H1 (cell line): Measurements from ENCODE around the gene POM121L2. TPM values are rescaled to one million over a fixed set of nuclear protein-coding genes. Genes with fewer than 3 reads are reported as not detected.

Source experiments
- CTCF ChIA-PET: fragments of 300-600 bp; sonication (Branson Sonifier 250); formaldehyde crosslinking; loops from one replicate; lab custom pipeline; 2021; ENCODE audit not compliant: partially characterized antibody; lab: Charles Lee
- POLR2A ChIA-PET: fragments of 300-600 bp; sonication (Branson Sonifier 250); formaldehyde crosslinking; loops from one replicate; lab custom pipeline; 2021; ENCODE audit warnings: inconsistent platforms; ENCODE audit not compliant: partially characterized antibody; lab: Charles Lee
- DNase-seq, 2 experiments: peaks; one replicate each; pipeline versions ENCODE4 v3.0.0 to v3.0.0-alpha.2; 2010 to 2022; ENCODE audit warnings: low spot score in 2 of 2, low read depth in 1 of 2, mixed read lengths in 1 of 2
- FAIRE-seq: peaks from 2 replicates; lab custom pipeline; 2011; peaks lifted over from hg19 to GRCh38; lab: Jason Lieb, UNC
- H2AFZ ChIP-seq: 2 replicates; pipeline ENCODE4 v1.8.1; 2012; ENCODE audit warnings: low read length, inconsistent platforms
- H2AK5ac ChIP-seq: 2 replicates; pipeline ENCODE4 v1.6.1; 2013; ENCODE audit warnings: low read depth, low read length
- H2BK120ac ChIP-seq: replicated peaks from 2 replicates; pipeline ENCODE3; 2013; ENCODE audit warnings: low read depth, low read length, inconsistent platforms
- H2BK12ac ChIP-seq: 2 replicates; pipeline ENCODE4 v1.6.1; 2013; ENCODE audit warnings: low read depth, low read length
- H2BK15ac ChIP-seq: 2 replicates; pipeline ENCODE4 v1.6.1; 2013; ENCODE audit warnings: low read length
- H2BK20ac ChIP-seq: 2 replicates; pipeline ENCODE4 v1.6.1; 2013; ENCODE audit warnings: low read length
- H2BK5ac ChIP-seq: 2 replicates; pipeline ENCODE4 v1.6.1; 2013; ENCODE audit warnings: low read depth, low read length
- H3K14ac ChIP-seq: 2 replicates; pipeline ENCODE4 v1.6.1; 2013; ENCODE audit warnings: inconsistent platforms; ENCODE audit not compliant: insufficient read length
- H3K18ac ChIP-seq: 2 replicates; pipeline ENCODE4 v1.6.1; 2013; ENCODE audit warnings: low read length; ENCODE audit errors: extremely low read depth
- H3K23ac ChIP-seq: 2 replicates; pipeline ENCODE4 v1.6.1; 2013; ENCODE audit warnings: inconsistent platforms; ENCODE audit not compliant: insufficient read length
- H3K23me2 ChIP-seq: 2 replicates; pipeline ENCODE4 v1.6.1; 2013; ENCODE audit warnings: low read depth, low read length
- H3K27ac ChIP-seq: 2 replicates; pipeline ENCODE4 v1.6.1; 2011; ENCODE audit warnings: low read depth, low read length, inconsistent platforms
- H3K27me3 ChIP-seq, 4 experiments: replicated peaks in 1 of 4; 1 replicate in 1 of 4; 2 replicates in 3 of 4; pipeline versions ENCODE4 v1.6.1 to v1.8.1; 2011 to 2013; ENCODE audit warnings: low read length in 3 of 4, mild to moderate bottlenecking in 3 of 4, inconsistent platforms in 2 of 4, mixed read lengths in 2 of 4, moderate library complexity in 1 of 4; ENCODE audit not compliant: control insufficient read depth in 3 of 4, insufficient read depth in 3 of 4; ENCODE audit errors: extremely low read depth in 1 of 4
- H3K36me3 ChIP-seq, 4 experiments: 2 replicates each; pipeline versions ENCODE4 v1.6.1 to v1.8.1; 2011 to 2013; ENCODE audit warnings: mild to moderate bottlenecking in 4 of 4, low read length in 3 of 4, moderate library complexity in 2 of 4, control low read depth in 1 of 4, inconsistent platforms in 1 of 4; ENCODE audit not compliant: insufficient read depth in 4 of 4, control insufficient read depth in 2 of 4
- H3K4ac ChIP-seq: replicated peaks from 2 replicates; pipeline ENCODE3; 2013; ENCODE audit warnings: low read length, low read depth, mixed read lengths, inconsistent platforms; ENCODE audit not compliant: insufficient read length
- H3K4me1 ChIP-seq, 4 experiments: replicated peaks in 1 of 4; 1 replicate in 1 of 4; 2 replicates in 3 of 4; pipeline versions ENCODE4 v1.6.1 to v1.8.1; 2011 to 2013; ENCODE audit warnings: low read length in 3 of 4, inconsistent platforms in 2 of 4, mixed read lengths in 1 of 4; ENCODE audit not compliant: insufficient read depth in 4 of 4, control insufficient read depth in 3 of 4
- H3K4me2 ChIP-seq, 2 experiments: 2 replicates each; pipeline versions ENCODE4 v1.6.1 to v1.8.1; 2011 to 2013; ENCODE audit warnings: low read depth in 2 of 2, low read length in 2 of 2, control low read depth in 1 of 2, inconsistent platforms in 1 of 2, mild to moderate bottlenecking in 1 of 2; ENCODE audit not compliant: insufficient read depth in 1 of 2
- H3K4me3 ChIP-seq, 4 experiments: fragments of 200-600, 300-600 bp in 1 of 4; sonication (generic), shearing (Covaris generic), sonication (Bioruptor Twin) in 1 of 4; 2 replicates each; pipeline versions ENCODE4 v1.5.1 to v1.8.1; 2011 to 2016; ENCODE audit warnings: low read length in 4 of 4, low read depth in 3 of 4, control low read depth in 2 of 4, inconsistent platforms in 2 of 4, mild to moderate bottlenecking in 2 of 4, mixed read lengths in 1 of 4, moderate library complexity in 1 of 4; ENCODE audit not compliant: insufficient read depth in 2 of 4; ENCODE audit errors: extremely low read depth in 1 of 4
- H3K56ac ChIP-seq: replicated peaks from 2 replicates; pipeline ENCODE3; 2013; ENCODE audit warnings: low read depth, mild to moderate bottlenecking, mixed read lengths, low read length, inconsistent platforms; ENCODE audit not compliant: insufficient read length
- H3K79me1 ChIP-seq: 2 replicates; pipeline ENCODE4 v1.6.1; 2013; ENCODE audit warnings: low read depth, low read length, control low read depth
- H3K79me2 ChIP-seq, 2 experiments: 2 replicates each; pipeline versions ENCODE4 v1.6.1 to v1.8.1; 2012 to 2013; ENCODE audit warnings: low read length in 2 of 2, mild to moderate bottlenecking in 2 of 2, inconsistent platforms in 1 of 2; ENCODE audit not compliant: insufficient read depth in 2 of 2, control insufficient read depth in 1 of 2
- H3K9ac ChIP-seq, 4 experiments: replicated peaks in 1 of 4; 1 replicate in 1 of 4; 2 replicates in 3 of 4; pipeline versions ENCODE4 v1.6.1 to v1.8.1; 2011 to 2013; ENCODE audit warnings: low read depth in 3 of 4, low read length in 3 of 4, control low read depth in 2 of 4, mild to moderate bottlenecking in 2 of 4, moderate library complexity in 2 of 4, inconsistent platforms in 1 of 4; ENCODE audit errors: extremely low read depth in 1 of 4
- H3K9me3 ChIP-seq, 2 experiments: 2 replicates each; pipeline versions ENCODE4 v1.6.1 to v1.8.1; 2012 to 2013; ENCODE audit warnings: mild to moderate bottlenecking in 2 of 2, moderate library complexity in 2 of 2, control low read depth in 1 of 2, inconsistent platforms in 1 of 2, low read depth in 1 of 2, low read length in 1 of 2, mixed read lengths in 1 of 2; ENCODE audit not compliant: insufficient read depth in 2 of 2
- H4K20me1 ChIP-seq, 2 experiments: replicated peaks in 1 of 2; 2 replicates each; pipeline versions ENCODE3 to v1.8.1; 2011 to 2013; ENCODE audit warnings: inconsistent platforms in 2 of 2, low read length in 2 of 2, mild to moderate bottlenecking in 1 of 2; ENCODE audit not compliant: insufficient read depth in 2 of 2, control insufficient read depth in 1 of 2
- H4K5ac ChIP-seq: 2 replicates; pipeline ENCODE4 v1.6.1; 2013; ENCODE audit warnings: low read length, low read depth, mixed read lengths, inconsistent platforms; ENCODE audit not compliant: insufficient read length
- H4K8ac ChIP-seq: 2 replicates; pipeline ENCODE4 v1.8.0; 2013; ENCODE audit warnings: mild to moderate bottlenecking, moderate library complexity, low read length, inconsistent platforms; ENCODE audit not compliant: insufficient read depth; ENCODE audit errors: extremely low read depth
- H4K91ac ChIP-seq: replicated peaks from 2 replicates; pipeline ENCODE3; 2013; ENCODE audit warnings: low read length, mixed read lengths, inconsistent platforms; ENCODE audit not compliant: insufficient read length
- ASH2L ChIP-seq: fragments of 200-600, 300-600 bp; sonication (generic); IDR thresholded peaks from one replicate; pipeline ENCODE4 v1.7.1; 2017; ENCODE audit warnings: low read length
- CTBP2 ChIP-seq: IDR thresholded peaks from 2 replicates; pipeline ENCODE4 v1.7.0; 2011; ENCODE audit warnings: borderline replicate concordance, mild to moderate bottlenecking, moderate library complexity, mixed read lengths, low read length; ENCODE audit not compliant: insufficient read depth, insufficient read length
- GABPA ChIP-seq: IDR thresholded peaks from 2 replicates; pipeline ENCODE4 v1.6.1; 2011; ENCODE audit warnings: mild to moderate bottlenecking, low read length, moderate library complexity, borderline replicate concordance; ENCODE audit not compliant: insufficient read depth
- GTF2F1 ChIP-seq: IDR thresholded peaks from 2 replicates; pipeline ENCODE4 v1.6.1; 2012; ENCODE audit warnings: low read depth, low read length, improper control_type of control experiment, borderline replicate concordance
- MAFK ChIP-seq: IDR thresholded peaks from 2 replicates; pipeline ENCODE4 v1.6.1; 2012; ENCODE audit warnings: low read depth, mild to moderate bottlenecking, improper control_type of control experiment, low read length
- PHF8 ChIP-seq: fragments of 200-600 bp; sonication (generic); conservative IDR thresholded peaks from 2 replicates; pipeline ENCODE4 v1.7.1; 2012; ENCODE audit warnings: low read depth, mild to moderate bottlenecking, inconsistent platforms, low read length, moderate library complexity
- POU5F1 ChIP-seq: IDR thresholded peaks from 2 replicates; pipeline ENCODE4 v1.6.1; 2011; ENCODE audit warnings: low read depth, mild to moderate bottlenecking, low read length, moderate library complexity
- SIX5 ChIP-seq: IDR thresholded peaks from 2 replicates; pipeline ENCODE4 v1.6.1; 2011; ENCODE audit warnings: mild to moderate bottlenecking, low read depth, low read length
- TAF1 ChIP-seq: IDR thresholded peaks from 2 replicates; pipeline ENCODE4 v1.6.1; 2011; ENCODE audit warnings: mild to moderate bottlenecking, low read depth, low read length
- WGBS, 2 experiments: shearing (Covaris generic) in 1 of 2; methylation state at CpG; one replicate each; pipeline versions ENCODE4 v1.1.6 to v1.1.7; 2013 to 2015; ENCODE audit warnings: low lambda C conversion rate in 2 of 2, mixed read lengths in 2 of 2, inconsistent platforms in 1 of 2, low coverage in 1 of 2, missing lambda C conversion rate in 1 of 2; ENCODE audit not compliant: insufficient replicate concordance in 2 of 2, insufficient coverage in 1 of 2, insufficient read length in 1 of 2; ENCODE audit errors: extremely low coverage in 1 of 2, missing lambda C conversion rate in 1 of 2; 5-methylcytosine and 5-hydroxymethylcytosine counted together
- polyA plus RNA-seq, 7 experiments: library from polyadenylated mRNA; depleted of rRNA in 3 of 7; stranded (reverse) in 5 of 7; unstranded in 2 of 7; fragments of >200 nt in 5 of 7; fragments of 200-250 nt in 2 of 7; gene quantifications; 1 replicate in 5 of 7; 2 replicates in 1 of 7; 4 replicates in 1 of 7; pipeline versions ENCODE4 v1.2.1 to v1.2.3, GENCODE V29; 2011 to 2013; ENCODE audit warnings: missing spikeins in 2 of 7, mixed read lengths in 2 of 7
- total RNA-seq: library from RNA; stranded (reverse); fragmentation: NEBNext Ultra II Directional; extraction: Animal tissue kit (Norgen Biotek cat#: 25700); gene quantifications from 2 replicates; pipeline ENCODE4 v1.2.1, GENCODE V29; 2021
- TF ChIP-seq, protein P1 (sequence below), 3 experiments: IDR thresholded peaks; 1 replicate in 2 of 3; 2 replicates in 1 of 3; pipeline versions ENCODE4 v1.5.1 to v1.6.1; 2011; ENCODE audit warnings: low read length in 3 of 3, mild to moderate bottlenecking in 3 of 3, inconsistent platforms in 2 of 3, low read depth in 1 of 3, moderate library complexity in 1 of 3; ENCODE audit not compliant: insufficient read depth in 1 of 3; ENCODE audit errors: control extremely low read depth in 1 of 3

The POM121L2 gene
- total and polyA plus RNA-seq, 2 of the 8 experiments (the other 6 are each of a cell fraction or from before 2014, with no cell fraction given): 0.05 to 0.09 TPM

- Histone ChIP-seq H4K8ac (no peak overlapping the region), H3K4me2 (peak overlapping the region; percentile 81 to 93), H3K4ac (no peak overlapping the region), H3K4me1 (no peaks in the 10 kb centered on the region), H4K91ac (no peak overlapping the region), H4K5ac (no peak overlapping the region), H2BK5ac (no peak overlapping the region), H2AK5ac (no peak overlapping the region), H3K23me2 (peaks cover 5% of the 10 kb centered on the region), H2AFZ (peak overlapping the region; percentile 100), H3K4me3 (peak overlapping the region; percentile 85 to 93 (median 90)), H2BK20ac (no peak overlapping the region), H4K20me1 (no peaks in the 10 kb centered on the region), H3K18ac (peak overlapping the region; percentile 48; the same call in 1 of the 2 replicates), H3K23ac (no peak overlapping the region), H2BK15ac (no peak overlapping the region), H3K79me1 (no peaks in the 10 kb centered on the region), H2BK120ac (no peak overlapping the region), H3K36me3 (no peaks in the 10 kb centered on the region), H3K9ac (peak overlapping the region in 1 of 4 experiments; percentile 56; a peak in 2 of 7 replicates), H3K27ac (no peak overlapping the region), H3K14ac (no peak overlapping the region), H3K9me3 (no peaks in the 10 kb centered on the region), H3K79me2 (no peaks in the 10 kb centered on the region), H2BK12ac (no peak overlapping the region), H3K56ac (no peak overlapping the region), H3K27me3 (peaks cover 0 to 3% (median 1%) of the 10 kb centered on the region in 4 experiments; a peak in 3 of 7 replicates)
- ChIA-PET CTCF (interaction anchor here (1.0 to 1.8 kb wide), 4 partner anchors 11 to 46 kb away, joined by 3 to 4 read pairs (median 4); no protein-coding TSS in a partner anchor), POLR2A (interaction anchor here (0.6 to 1.3 kb wide), 5 partner anchors 14 to 1586 kb away, joined by 3 to 4 read pairs (median 3); a partner anchor contains a TSS)
- FAIRE-seq (peak; percentile 83), DNase-seq (peak in 1 of 2 experiments; percentile 82)
- 1% methylated on average over 17 of the region's 17 CpGs; no CpG with 5 or more reads in 1 of the 2 experiments for WGBS, 2 experiments
- TF ChIP-seq TAF1 (no peak), ASH2L (peak; percentile 78), PHF8 (no peak), GTF2F1 (no peak), CTBP2 (no peak), MAFK (peak; percentile 61; the same call in 1 of the 2 replicates), POU5F1 (no peak), GABPA (no peak), SIX5 (no peak)
- TF ChIP-seq, protein P1, sequence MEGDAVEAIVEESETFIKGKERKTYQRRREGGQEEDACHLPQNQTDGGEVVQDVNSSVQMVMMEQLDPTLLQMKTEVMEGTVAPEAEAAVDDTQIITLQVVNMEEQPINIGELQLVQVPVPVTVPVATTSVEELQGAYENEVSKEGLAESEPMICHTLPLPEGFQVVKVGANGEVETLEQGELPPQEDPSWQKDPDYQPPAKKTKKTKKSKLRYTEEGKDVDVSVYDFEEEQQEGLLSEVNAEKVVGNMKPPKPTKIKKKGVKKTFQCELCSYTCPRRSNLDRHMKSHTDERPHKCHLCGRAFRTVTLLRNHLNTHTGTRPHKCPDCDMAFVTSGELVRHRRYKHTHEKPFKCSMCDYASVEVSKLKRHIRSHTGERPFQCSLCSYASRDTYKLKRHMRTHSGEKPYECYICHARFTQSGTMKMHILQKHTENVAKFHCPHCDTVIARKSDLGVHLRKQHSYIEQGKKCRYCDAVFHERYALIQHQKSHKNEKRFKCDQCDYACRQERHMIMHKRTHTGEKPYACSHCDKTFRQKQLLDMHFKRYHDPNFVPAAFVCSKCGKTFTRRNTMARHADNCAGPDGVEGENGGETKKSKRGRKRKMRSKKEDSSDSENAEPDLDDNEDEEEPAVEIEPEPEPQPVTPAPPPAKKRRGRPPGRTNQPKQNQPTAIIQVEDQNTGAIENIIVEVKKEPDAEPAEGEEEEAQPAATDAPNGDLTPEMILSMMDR (IDR thresholded peaks at IDR 0.05; ENCODE audit: control extremely low read depth in 1 of 3, insufficient read depth in 1 of 3, low read depth in 1 of 3, low read length in 3 of 3): no peak
Observed at GRCh38 chr6:27280064-27280539, 32.0 kb downstream of the POM121L2 start.
